Left renal cortex interstitium (tissue), 4 donors: Measurements from ENCODE around the gene ZNF860. TPM values are rescaled to one million over a fixed set of nuclear protein-coding genes. Genes with fewer than 3 reads are reported as not detected.
"Not testable (repeated sequence)": the region's sequence is repeated elsewhere in the genome, so short reads cannot be mapped to it uniquely, and the experiment has no call there.

Source experiments
- DNase-seq, 4 donors: peaks; one replicate each; pipeline ENCODE4 v3.0.0-alpha.2; 2013; ENCODE audit warnings: low read depth in 4 of 4, low spot score in 2 of 4, missing footprints in 1 of 4
- polyA plus RNA-seq, 4 donors: library from polyadenylated mRNA; unstranded; fragments of 120-200 nt; gene quantifications; one replicate each; pipeline ENCODE4 v1.2.1, GENCODE V29; 2013; ENCODE audit not compliant: insufficient read length in 4 of 4

The ZNF860 gene
- polyA plus RNA-seq, 4 donors, result 1.7 to 3.3 (median 2.4) TPM

- not testable (repeated sequence) for DNase-seq
Measured at GRCh38 chr3:31992995-31993394, 11.4 kb downstream of the ZNF860 start.

DNA sequence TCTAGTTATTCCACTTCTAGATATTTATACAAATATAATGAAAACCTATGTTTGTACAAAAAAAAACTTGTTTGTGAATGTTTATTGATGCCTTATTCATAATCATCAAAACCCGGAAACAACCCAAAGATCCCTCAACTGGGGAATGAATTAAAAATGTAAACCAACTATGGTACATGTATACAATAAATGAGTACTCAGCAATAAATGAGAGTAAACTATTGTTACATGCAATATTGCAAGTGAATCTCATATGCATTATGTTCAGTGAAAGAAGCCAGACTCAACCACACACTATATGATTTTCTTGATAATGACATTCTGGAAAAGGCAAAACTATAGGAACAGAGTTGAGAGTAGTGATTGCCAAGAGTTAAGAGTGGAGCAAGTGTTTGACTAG lies 12.3 kb downstream of the ZNF860 start:
- DNase-seq, result no peak

GRCh38 chr3:31995026-31995425 lies 13.5 kb downstream of the ZNF860 start:
- not testable (repeated sequence) for DNase-seq

GRCh38 chr3:31996195-31996594 lies 14.6 kb downstream of the ZNF860 start:
- DNase-seq, result no peak

DNA sequence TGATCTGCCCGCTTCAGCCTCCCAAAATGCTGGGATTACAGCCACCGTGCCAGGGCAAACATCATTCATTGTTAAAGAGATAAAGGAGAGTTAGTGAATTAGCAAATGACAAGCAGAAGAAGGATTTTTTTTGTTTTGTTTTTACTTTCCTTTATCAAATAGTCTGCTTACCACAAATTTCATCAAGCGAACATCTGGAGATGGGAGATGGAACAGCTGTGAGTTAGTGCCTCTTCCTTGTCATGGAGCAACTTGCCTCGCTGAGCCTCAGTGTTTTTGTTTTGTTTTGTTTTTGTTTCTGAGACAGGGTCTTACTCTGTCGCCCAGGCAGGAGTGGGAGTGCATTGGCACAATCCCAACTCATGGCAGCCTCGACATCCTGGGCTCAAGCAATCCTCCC lies 15.9 kb downstream of the ZNF860 start:
- no peak for DNase-seq

DNA sequence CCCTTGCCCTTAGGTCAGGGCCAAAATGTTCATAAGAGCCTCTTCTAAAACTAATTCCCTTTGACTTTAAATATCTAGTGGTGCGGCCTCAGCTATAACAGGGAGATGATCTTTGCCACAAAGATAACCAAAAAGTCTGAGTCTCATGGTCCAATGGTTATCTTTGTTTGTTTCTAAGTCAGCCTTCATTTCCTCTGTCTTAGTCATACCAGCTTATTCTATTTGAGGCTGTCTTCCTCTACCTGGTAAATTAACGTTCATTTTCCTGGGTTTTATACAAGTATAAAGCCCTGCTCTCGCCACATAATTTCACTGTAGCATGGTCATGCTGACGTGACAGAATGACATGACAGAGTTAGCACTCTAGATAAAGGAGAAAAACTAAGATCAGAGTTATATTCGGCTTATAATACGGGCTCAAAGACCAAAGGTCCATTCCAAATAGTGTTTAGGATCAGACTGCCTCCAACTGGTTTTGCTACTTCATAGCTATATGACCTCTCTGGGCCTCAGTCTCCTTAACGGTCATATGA lies 18.4 kb downstream of the ZNF860 start:
- no peak for DNase-seq

- no peak for DNase-seq
Measured at GRCh38 chr3:32000877-32001276, 19.3 kb downstream of the ZNF860 start.

GRCh38 chr3:32002561-32003368 lies 21.2 kb downstream of the ZNF860 start:
- no peak for DNase-seq

- DNase-seq, result no peak
Measured at GRCh38 chr3:32003380-32003779, 21.8 kb downstream of the ZNF860 start.

- no peak for DNase-seq
Measured at GRCh38 chr3:32004113-32004765, 22.7 kb downstream of the ZNF860 start.

- DNase-seq, result no peak
Measured at GRCh38 chr3:32009101-32009500, 27.6 kb downstream of the ZNF860 start.

GRCh38 chr3:32009957-32010356 lies 28.4 kb downstream of the ZNF860 start:
- DNase-seq, result no peak

GRCh38 chr3:32010699-32011098 lies 29.1 kb downstream of the ZNF860 start:
- DNase-seq, result not testable (repeated sequence)

- DNase-seq, result not testable (repeated sequence)
Measured at GRCh38 chr3:32015638-32016037, 34.1 kb downstream of the ZNF860 start.

GRCh38 chr3:32017286-32017685 lies 35.7 kb downstream of the ZNF860 start:
- DNase-seq, result no peak

DNA sequence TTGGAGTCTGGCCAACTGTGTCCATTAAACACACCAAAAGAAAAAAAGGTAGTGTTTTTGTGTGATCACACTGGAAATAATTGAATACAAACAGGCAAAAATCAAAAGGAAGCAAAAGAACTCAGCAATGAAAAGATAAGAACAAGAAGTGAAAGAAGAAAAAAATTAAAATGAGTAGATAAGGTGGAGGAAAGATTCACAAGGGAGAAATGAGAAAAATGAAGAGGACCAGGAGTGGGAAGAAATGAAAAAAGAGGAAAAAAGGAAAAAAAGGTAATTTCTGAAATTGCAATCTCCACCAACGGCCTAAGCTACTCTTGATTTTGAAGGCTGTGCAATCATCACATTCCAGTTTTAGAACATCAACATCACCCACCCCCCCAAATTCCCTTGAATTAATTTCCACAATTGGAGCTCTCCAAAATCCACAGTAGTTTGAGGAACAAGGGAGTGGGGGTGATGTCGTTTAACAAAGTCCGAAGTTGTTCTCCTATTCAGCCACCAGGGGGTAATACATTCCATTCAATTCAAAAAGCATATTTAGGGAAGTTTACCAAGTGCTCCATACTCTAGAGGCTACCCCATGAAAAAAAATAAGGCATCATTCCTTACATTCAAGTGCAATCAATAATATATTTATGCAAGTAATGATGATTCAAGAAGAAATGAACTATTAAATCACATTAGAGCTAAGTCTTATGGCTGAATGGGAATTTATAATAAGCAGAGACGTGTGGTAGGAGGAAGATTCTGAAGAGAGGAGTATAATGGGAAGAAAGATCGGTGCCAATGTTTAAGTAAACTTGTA lies 37.4 kb downstream of the ZNF860 start:
- DNase-seq, result peak in 1 of 4 donors; percentile 38

DNA sequence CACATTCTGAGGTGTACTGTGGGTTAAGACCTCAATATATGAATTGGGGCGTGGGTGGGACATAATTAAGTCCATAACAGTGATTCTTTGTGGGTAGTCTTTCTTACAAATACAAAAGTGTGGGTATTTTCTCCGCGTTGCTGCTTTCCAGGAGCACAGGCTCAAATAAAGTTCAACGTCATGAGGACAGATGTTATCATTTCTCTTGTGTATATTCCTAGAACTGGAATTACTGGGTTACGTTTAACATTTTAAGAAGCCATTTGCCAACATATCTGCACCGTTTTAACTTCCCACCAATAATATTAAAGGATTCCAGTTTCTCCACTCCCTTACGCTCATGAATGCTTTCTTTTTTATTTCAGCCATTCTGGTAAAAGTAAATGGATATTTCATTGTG lies 39.6 kb downstream of the ZNF860 start:
- DNase-seq, result no peak

DNA sequence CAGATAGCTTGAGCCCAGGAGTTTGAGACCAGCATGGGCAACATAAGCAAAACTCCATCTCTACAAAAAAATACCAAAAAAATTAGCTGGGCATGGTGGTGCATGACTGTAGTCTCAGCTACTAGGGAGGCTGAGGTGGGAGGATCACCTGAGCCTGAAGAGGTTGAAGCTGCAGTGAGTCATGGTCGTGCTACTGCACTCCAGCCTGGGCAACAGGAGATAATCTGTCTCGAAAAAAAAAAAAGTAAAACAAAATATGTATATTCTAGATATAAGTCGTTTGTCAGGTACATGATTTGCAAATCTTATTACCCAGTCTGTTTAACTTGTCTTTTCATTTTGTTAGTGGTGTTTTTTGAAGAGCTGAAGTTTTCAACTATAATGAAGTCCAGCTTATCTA lies 40.2 kb downstream of the ZNF860 start:
- DNase-seq, result no peak

DNA sequence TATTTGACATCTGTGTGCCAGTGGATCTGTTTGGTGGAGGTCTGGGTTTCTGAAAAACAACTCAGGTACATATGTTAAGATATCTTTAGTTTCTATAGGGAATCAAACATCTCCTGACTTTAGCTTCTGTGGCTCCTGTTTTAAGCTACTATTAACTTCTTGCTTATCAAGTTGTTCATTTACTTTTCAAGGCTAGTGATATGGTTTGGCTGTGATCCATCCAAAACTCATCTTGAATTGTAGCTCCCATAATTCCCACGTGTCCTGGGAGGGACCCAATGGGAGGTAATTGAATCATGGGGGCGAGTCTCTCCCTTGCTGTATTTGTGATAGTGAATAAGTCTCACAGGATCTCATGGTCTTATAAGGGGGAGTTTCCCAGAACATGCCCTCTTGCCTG lies 41.4 kb downstream of the ZNF860 start:
- DNase-seq, result no peak

DNA sequence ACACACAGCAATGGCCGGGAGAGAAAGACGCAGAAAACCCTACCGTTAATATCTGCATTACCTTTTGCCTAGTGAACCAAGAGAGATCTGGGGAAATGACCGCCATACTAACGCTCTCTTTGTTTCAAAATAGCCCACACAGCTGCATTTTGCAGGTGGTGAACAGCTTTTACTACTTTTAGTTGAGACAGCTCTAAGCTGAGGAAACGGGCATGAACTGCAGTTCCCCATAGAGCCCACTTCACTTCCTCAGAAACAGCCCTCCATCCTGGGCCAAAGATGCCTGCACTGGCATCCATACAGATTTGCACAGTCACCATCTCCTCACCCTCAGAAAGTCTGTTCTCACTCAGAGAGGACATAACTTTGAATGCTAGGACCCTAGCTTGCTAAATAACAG lies 45.0 kb downstream of the ZNF860 start:
- DNase-seq, result no peak

GRCh38 chr3:32037932-32038267 lies 56.4 kb downstream of the ZNF860 start:
- no peak for DNase-seq
